ENCODE results near the gene RHBDF2. TPM values are rescaled to one million over a fixed set of nuclear protein-coding genes. Genes with fewer than 3 reads are reported as not detected.

RHBDF2 gene
- total RNA-seq, 2 experiments from 2014 or later: 144 to 173 TPM

- Histone ChIP-seq H2AFZ (ENCODE audit: low read length) (no peak within 1 kb of the TSS), H3K9me3 (ENCODE audit: low read length) (no peaks in the 10 kb centered on the region), H3K4me3 (ENCODE audit: low read depth, low read length, poor library complexity, severe bottlenecking) (no peak within 1 kb of the TSS), H3K9me2 (ENCODE audit: insufficient read depth, low read length) (no peaks in the 10 kb centered on the region), H3K79me2 (ENCODE audit: insufficient read depth, low read depth, low read length) (no peaks in the 10 kb centered on the region), H3K27ac (ENCODE audit: low read depth, low read length, poor library complexity, severe bottlenecking) (no peak within 1 kb of the TSS), H3K4me2 (ENCODE audit: low read length) (no peak within 1 kb of the TSS), H3K4me1 (ENCODE audit: insufficient read depth, low read length, poor library complexity, severe bottlenecking) (peaks cover 7% of the 10 kb centered on the region), H3K36me3 (ENCODE audit: insufficient read depth, low read length) (no peaks in the 10 kb centered on the region), H4K20me1 (ENCODE audit: insufficient read depth, low read length) (no peaks in the 10 kb centered on the region)
- DNase-seq (ENCODE audit: low spot score): no peak
- BruUV-seq (replicated peaks): no TSS peak
- intact Hi-C loops (cut with micrococcal nuclease; ENCODE audit: unreplicated experiment): no loop called here
- TF ChIP-seq EZH2phosphoT487 (IDR thresholded peaks at IDR 0.05; ENCODE audit: borderline replicate concordance, low read depth, low read length) (no peak), CTCF (conservative IDR thresholded peaks at IDR 0.05; ENCODE audit: low read length) (no peak)
- POLR2A ChIA-PET: no interaction called here
- CTCF ChIA-PET (ENCODE audit: unreplicated experiment): no interaction called here
Observed at GRCh38 chr17:76537578-76538280, 36.5 kb upstream of the RHBDF2 start, which contains the start of gene CYGB. CYGB (minus strand) TSS chr17:76537709; CDS start chr17:76537542, 167 bp downstream.

- no peak overlapping the region for H3K4me3 ChIP-seq (ENCODE audit: low read depth, low read length, poor library complexity, severe bottlenecking)
- H3K4me2 ChIP-seq (ENCODE audit: low read length): no peak overlapping the region
- TF ChIP-seq EZH2phosphoT487 (IDR thresholded peaks at IDR 0.05; ENCODE audit: borderline replicate concordance, low read depth, low read length) (no peak), CTCF (conservative IDR thresholded peaks at IDR 0.05; ENCODE audit: low read length) (no peak)
- intact Hi-C loops (cut with micrococcal nuclease; ENCODE audit: unreplicated experiment): no loop called here
- no peak for DNase-seq (ENCODE audit: low spot score)
- H3K9me2 ChIP-seq (ENCODE audit: insufficient read depth, low read length): no peaks in the 10 kb centered on the region
- H3K36me3 ChIP-seq (ENCODE audit: insufficient read depth, low read length): no peaks in the 10 kb centered on the region
- ChIA-PET POLR2A (no interaction called here), CTCF (ENCODE audit: unreplicated experiment) (no interaction called here)
- no peaks in the 10 kb centered on the region for H3K79me2 ChIP-seq (ENCODE audit: insufficient read depth, low read depth, low read length)
- no peaks in the 10 kb centered on the region for H3K9me3 ChIP-seq (ENCODE audit: low read length)
- H2AFZ ChIP-seq (ENCODE audit: low read length): no peak overlapping the region
- H3K4me1 ChIP-seq (ENCODE audit: insufficient read depth, low read length, poor library complexity, severe bottlenecking): peaks cover 7% of the 10 kb centered on the region
- no peak overlapping the region for H3K27ac ChIP-seq (ENCODE audit: low read depth, low read length, poor library complexity, severe bottlenecking)
- BruUV-seq (replicated peaks): no TSS peak
- H4K20me1 ChIP-seq (ENCODE audit: insufficient read depth, low read length): no peaks in the 10 kb centered on the region
Observed at GRCh38 chr17:76537288-76537577, 36.0 kb upstream of the RHBDF2 start.

- BruUV-seq (replicated peaks): no TSS peak
- Histone ChIP-seq H3K9me2 (ENCODE audit: insufficient read depth, low read length) (no peaks in the 10 kb centered on the region), H3K27ac (ENCODE audit: low read depth, low read length, poor library complexity, severe bottlenecking) (no peak overlapping the region), H3K36me3 (ENCODE audit: insufficient read depth, low read length) (no peaks in the 10 kb centered on the region), H2AFZ (ENCODE audit: low read length) (no peak overlapping the region), H3K4me3 (ENCODE audit: low read depth, low read length, poor library complexity, severe bottlenecking) (no peak overlapping the region), H3K79me2 (ENCODE audit: insufficient read depth, low read depth, low read length) (no peaks in the 10 kb centered on the region), H3K4me2 (ENCODE audit: low read length) (no peak overlapping the region), H4K20me1 (ENCODE audit: insufficient read depth, low read length) (no peaks in the 10 kb centered on the region), H3K4me1 (ENCODE audit: insufficient read depth, low read length, poor library complexity, severe bottlenecking) (peaks cover 7% of the 10 kb centered on the region), H3K9me3 (ENCODE audit: low read length) (no peaks in the 10 kb centered on the region)
- ChIA-PET CTCF (ENCODE audit: unreplicated experiment) (interaction anchor here (0.8 kb wide), 1 partner anchor 14 kb away, joined by 3 read pairs; no protein-coding TSS in a partner anchor), POLR2A (interaction anchor here (0.9 kb wide), 1 partner anchor 611 kb away, joined by 3 read pairs; no protein-coding TSS in a partner anchor)
- no peak for DNase-seq (ENCODE audit: low spot score)
- no peak for TF ChIP-seq EZH2phosphoT487 (IDR thresholded peaks at IDR 0.05; ENCODE audit: borderline replicate concordance, low read depth, low read length)
- no peak for TF ChIP-seq CTCF (conservative IDR thresholded peaks at IDR 0.05; ENCODE audit: low read length)
- intact Hi-C loops (cut with micrococcal nuclease; ENCODE audit: unreplicated experiment): no loop called here
Observed at GRCh38 chr17:76536511-76537287, 35.5 kb upstream of the RHBDF2 start.
